Measurements from ENCODE around the gene ALDH1A1. TPM values are rescaled to one million over a fixed set of nuclear protein-coding genes. Genes with fewer than 3 reads are reported as not detected.

The ALDH1A1 gene
- total and polyA plus RNA-seq, 9 of the 15 experiments (the other 6 are each of a cell fraction or from before 2014, with no cell fraction given): 1.8 to 86.3 (median 24.4) TPM

DNA sequence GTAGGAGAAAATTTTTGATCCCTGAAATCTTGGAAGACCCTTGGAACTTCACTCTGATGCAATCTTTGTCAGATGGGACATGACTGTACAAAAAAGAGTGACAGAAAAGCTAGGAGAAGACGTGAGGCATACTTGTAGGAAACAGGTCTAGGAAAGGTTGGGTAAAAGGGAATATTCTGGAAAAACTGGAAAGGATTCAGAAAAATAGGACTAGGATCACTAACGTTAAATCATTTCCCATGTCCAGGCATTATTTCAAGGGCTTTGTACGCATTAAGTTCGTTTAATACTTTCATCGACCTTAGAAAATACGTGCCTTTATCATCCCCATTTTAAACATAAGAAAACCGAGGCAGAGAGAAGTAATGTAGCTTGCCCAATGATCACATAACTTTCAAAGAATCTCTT, 2.9 kb downstream of the ALDH1A1 start:
- ATAC-seq (peak; percentile 34; the same call in 1 of the 3 replicates), FAIRE-seq (peak; percentile 54)

More for the DNA sequence above, 2.9 kb downstream of the ALDH1A1 start:
- peak; percentile 59 for TF ChIP-seq CEBPB (tag; IDR thresholded peaks at IDR 0.05)
- 0 out of 2 replicates have a peak, but pooled peaks have one; percentile 24 for TF ChIP-seq MAFG (tag; conservative IDR thresholded peaks at IDR 0.05)
- TF ChIP-seq, protein P1, sequence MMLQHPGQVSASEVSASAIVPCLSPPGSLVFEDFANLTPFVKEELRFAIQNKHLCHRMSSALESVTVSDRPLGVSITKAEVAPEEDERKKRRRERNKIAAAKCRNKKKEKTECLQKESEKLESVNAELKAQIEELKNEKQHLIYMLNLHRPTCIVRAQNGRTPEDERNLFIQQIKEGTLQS (IDR thresholded peaks at IDR 0.05): peak; percentile 46; the same call in 1 of the 2 replicates
- TF ChIP-seq, protein P1 (CRISPR knock-in tag; conservative IDR thresholded peaks at IDR 0.05): no peak
- peak; percentile 55 for TF ChIP-seq NFE2 (IDR thresholded peaks at IDR 0.05; ENCODE audit: low read depth)
- no peak for TF ChIP-seq RAD21 (CRISPR knock-in tag; conservative IDR thresholded peaks at IDR 0.05 in 1 of 2, IDR thresholded peaks at IDR 0.05 in 1 of 2)
- no peak for TF ChIP-seq CEBPG (CRISPR knock-in tag; IDR thresholded peaks at IDR 0.05)
- TF ChIP-seq CEBPG (tag; conservative IDR thresholded peaks at IDR 0.05 in 1 of 2, IDR thresholded peaks at IDR 0.05 in 1 of 2): peak in 1 of 2 experiments; percentile 62; a peak in 2 of 4 replicates
- TF ChIP-seq, protein P2, sequence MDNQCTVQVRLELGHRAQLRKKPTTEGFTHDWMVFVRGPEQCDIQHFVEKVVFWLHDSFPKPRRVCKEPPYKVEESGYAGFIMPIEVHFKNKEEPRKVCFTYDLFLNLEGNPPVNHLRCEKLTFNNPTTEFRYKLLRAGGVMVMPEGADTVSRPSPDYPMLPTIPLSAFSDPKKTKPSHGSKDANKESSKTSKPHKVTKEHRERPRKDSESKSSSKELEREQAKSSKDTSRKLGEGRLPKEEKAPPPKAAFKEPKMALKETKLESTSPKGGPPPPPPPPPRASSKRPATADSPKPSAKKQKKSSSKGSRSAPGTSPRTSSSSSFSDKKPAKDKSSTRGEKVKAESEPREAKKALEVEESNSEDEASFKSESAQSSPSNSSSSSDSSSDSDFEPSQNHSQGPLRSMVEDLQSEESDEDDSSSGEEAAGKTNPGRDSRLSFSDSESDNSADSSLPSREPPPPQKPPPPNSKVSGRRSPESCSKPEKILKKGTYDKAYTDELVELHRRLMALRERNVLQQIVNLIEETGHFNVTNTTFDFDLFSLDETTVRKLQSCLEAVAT (IDR thresholded peaks at IDR 0.05): peak; percentile 11 to 58; a peak in 2 of 4 replicates
- TF ChIP-seq ARID1B (IDR thresholded peaks at IDR 0.05): no peak
- TF ChIP-seq C11orf30 (IDR thresholded peaks at IDR 0.05; ENCODE audit: low read depth): peak; percentile 12; the same call in 1 of the 2 replicates
- 0 out of 2 replicates have a peak, but pooled peaks have one; percentile 21 for TF ChIP-seq ADNP (tag; IDR thresholded peaks at IDR 0.05)
- TF ChIP-seq ZNF655 (CRISPR knock-in tag; IDR thresholded peaks at IDR 0.05): no peak
- no peak for DNase-seq (ENCODE audit: extremely low read depth in 1 of 4, low spot score in 3 of 4)
- Histone ChIP-seq H3K9ac (ENCODE audit: insufficient read depth in 1 of 2, low read depth in 2 of 2, low read length in 2 of 2) (peak overlapping the region in 1 of 2 experiments; percentile 37; a peak in 1 of 4 replicates), H4K20me1 (replicated peaks; ENCODE audit: control insufficient read depth, insufficient read depth, low read length) (no peaks in the 10 kb centered on the region), H3K27ac (ENCODE audit: extremely low read depth, low read depth, low read length) (no peak overlapping the region; the same call in 2 of the 3 replicates), H3K36me3 (ENCODE audit: control insufficient read depth, insufficient read depth, low read length) (no peaks in the 10 kb centered on the region), H3K4me2 (ENCODE audit: insufficient read depth, low read length) (no peak overlapping the region; the same call in 1 of the 2 replicates), H3K4me1 (replicated peaks in 1 of 2; ENCODE audit: control insufficient read depth in 2 of 2, insufficient read depth in 2 of 2, low read length in 2 of 2) (peaks cover 0 to 3% of the 10 kb centered on the region in 2 experiments; a peak in 3 of 5 replicates), H2AFZ (ENCODE audit: low read depth, low read length) (peak overlapping the region; percentile 71), H3K9me1 (ENCODE audit: control insufficient read depth, insufficient read depth, low read length) (no peaks in the 10 kb centered on the region), H3K27me3 (ENCODE audit: control insufficient read depth in 2 of 2, insufficient read depth in 2 of 2, low read length in 2 of 2) (no peaks in the 10 kb centered on the region), H3K4me3 (no peak overlapping the region), H3K9me3 (replicated peaks; ENCODE audit: control insufficient read depth, insufficient read depth, low read depth, low read length) (no peaks in the 10 kb centered on the region), H3K79me2 (ENCODE audit: control insufficient read depth, insufficient read depth, low read length) (0 out of 3 replicates have a peak, but pooled peaks cover 7% of the 10 kb centered on the region)
- POLR2A ChIA-PET: interaction anchor here (0.6 to 1.2 kb wide), 2 partner anchors 45 to 203 kb away, joined by 3 read pairs; no protein-coding TSS in a partner anchor
- BruUV-seq (replicated peaks): no TSS peak
- in situ Hi-C loops (cut with MboI) (no loop called here), intact Hi-C loops (cut with micrococcal nuclease) (loop anchor here (5.0 kb wide), 1 partner anchor 72 kb away; no protein-coding TSS in a partner anchor)
- CTCF ChIA-PET (ENCODE audit: low intra/inter-chr PET ratio): no interaction called here
- 35% methylated on average over 7 of the region's 7 CpGs for WGBS (ENCODE audit: insufficient coverage, low coverage, missing lambda C conversion rate)
